ENCODE measurements around the gene SLC2A4RG. TPM values are rescaled to one million over a fixed set of nuclear protein-coding genes. Genes with fewer than 3 reads are reported as not detected.

The SLC2A4RG gene
- total and polyA plus RNA-seq, 3 donors from 2014 or later = 64.4 to 141 (median 123) TPM

- H3K27me3 ChIP-seq = no peaks in the 10 kb centered on the region
- no peak overlapping the region for H3K4me3 ChIP-seq
- H3K36me3 ChIP-seq (ENCODE audit: low read depth, missing control alignments) = no peaks in the 10 kb centered on the region
- TF ChIP-seq CTCF (IDR thresholded peaks at IDR 0.05) = no peak
- TF ChIP-seq POLR2A (IDR thresholded peaks at IDR 0.05) = no peak
- peaks cover 12% of the 10 kb centered on the region for H3K4me1 ChIP-seq
- no peak overlapping the region for H3K27ac ChIP-seq
- intact Hi-C loops (cut with DNase I; ENCODE audit: low total_unique reads) = no loop called here
- H3K9me3 ChIP-seq = no peaks in the 10 kb centered on the region
- WGBS, 2 donors = 74 to 80% methylated on average over 38 of the region's 38 CpGs
- DNase-seq = no peak
Observed at GRCh38 chr20:63732118-63733095, 7.2 kb upstream of the SLC2A4RG start.

GRCh38 chr20:63733117-63733516 lies 6.5 kb upstream of the SLC2A4RG start:
- Histone ChIP-seq H3K4me1 (peaks cover 11% of the 10 kb centered on the region), H3K9me3 (no peaks in the 10 kb centered on the region), H3K4me3 (no peak overlapping the region), H3K27ac (no peak overlapping the region), H3K36me3 (ENCODE audit: low read depth, missing control alignments) (no peaks in the 10 kb centered on the region), H3K27me3 (no peaks in the 10 kb centered on the region)
- WGBS, 2 donors = 78 to 92% methylated on average over 1 to 13 of the region's 13 CpGs
- DNase-seq = no peak
- TF ChIP-seq CTCF (IDR thresholded peaks at IDR 0.05) (no peak), POLR2A (IDR thresholded peaks at IDR 0.05) (no peak)
- intact Hi-C loops (cut with DNase I; ENCODE audit: low total_unique reads) = no loop called here

GRCh38 chr20:63733579-63734081 lies 5.9 kb upstream of the SLC2A4RG start:
- Histone ChIP-seq H3K36me3 (ENCODE audit: low read depth, missing control alignments) (no peaks in the 10 kb centered on the region), H3K4me1 (peaks cover 10% of the 10 kb centered on the region), H3K9me3 (no peaks in the 10 kb centered on the region), H3K27me3 (no peaks in the 10 kb centered on the region), H3K4me3 (no peak overlapping the region), H3K27ac (no peak overlapping the region)
- TF ChIP-seq CTCF (IDR thresholded peaks at IDR 0.05) (no peak), POLR2A (IDR thresholded peaks at IDR 0.05) (no peak)
- WGBS, 2 donors = 90 to 93% methylated on average over 11 to 18 of the region's 18 CpGs
- intact Hi-C loops (cut with DNase I; ENCODE audit: low total_unique reads) = no loop called here
- no peak for DNase-seq

- intact Hi-C loops (cut with DNase I; ENCODE audit: low total_unique reads) = no loop called here
- H3K36me3 ChIP-seq (ENCODE audit: low read depth, missing control alignments) = no peaks in the 10 kb centered on the region
- H3K9me3 ChIP-seq = no peaks in the 10 kb centered on the region
- TF ChIP-seq POLR2A (IDR thresholded peaks at IDR 0.05) (no peak), CTCF (IDR thresholded peaks at IDR 0.05) (no peak)
- WGBS, 2 donors = 93 to 95% methylated on average over 16 to 25 of the region's 25 CpGs
- no peak overlapping the region for H3K27ac ChIP-seq
- no peak overlapping the region for H3K4me3 ChIP-seq
- no peaks in the 10 kb centered on the region for H3K27me3 ChIP-seq
- DNase-seq = no peak
- peaks cover 10% of the 10 kb centered on the region for H3K4me1 ChIP-seq
Observed at GRCh38 chr20:63734111-63734945, 5.2 kb upstream of the SLC2A4RG start.
